Hippocampal formation (tissue), 2 donors: ENCODE results near the gene SLC34A1.
"Not testable (repeated sequence)": the region's sequence is repeated elsewhere in the genome, so short reads cannot be mapped to it uniquely, and the experiment has no call there.

Experiments
- DNase-seq, 2 donors: peaks; one replicate each; lab custom pipeline; 2025; lab: John Stamatoyannopoulos, UW

Gene SLC34A1

GRCh38 chr5:177384134-177384533, at the start of gene SLC34A1:
Gene SLC34A1 (plus strand): TSS chr5:177384434. CDS start chr5:177385742, 1,308 bp downstream.
- no peak for DNase-seq

GRCh38 chr5:177334781-177335700, 49.2 kb upstream of the SLC34A1 start:
- no peak for DNase-seq

- DNase-seq = no peak
Observed at GRCh38 chr5:177335701-177336065, 48.6 kb upstream of the SLC34A1 start.

GRCh38 chr5:177336112-177336511, 48.1 kb upstream of the SLC34A1 start:
- DNase-seq = no peak

- no peak for DNase-seq
Observed at GRCh38 chr5:177336603-177337494, 47.4 kb upstream of the SLC34A1 start.

GRCh38 chr5:177338251-177339106, 45.8 kb upstream of the SLC34A1 start:
- no peak for DNase-seq

- DNase-seq = no peak
Observed at GRCh38 chr5:177339107-177339638, 45.1 kb upstream of the SLC34A1 start.

- not testable (repeated sequence) for DNase-seq
Observed at GRCh38 chr5:177343000-177343399, 41.2 kb upstream of the SLC34A1 start.

GRCh38 chr5:177343777-177344176, 40.5 kb upstream of the SLC34A1 start:
- no peak for DNase-seq

- no peak for DNase-seq
Observed at GRCh38 chr5:177344891-177345290, 39.3 kb upstream of the SLC34A1 start.

- no peak for DNase-seq
Observed at GRCh38 chr5:177346820-177347219, 37.4 kb upstream of the SLC34A1 start.

GRCh38 chr5:177347699-177348098, 36.5 kb upstream of the SLC34A1 start:
- DNase-seq = no peak

- no peak for DNase-seq
Observed at GRCh38 chr5:177349362-177349647, 34.9 kb upstream of the SLC34A1 start.

- DNase-seq = no peak
Observed at GRCh38 chr5:177349762-177350161, 34.5 kb upstream of the SLC34A1 start.

GRCh38 chr5:177350776-177351391, 33.4 kb upstream of the SLC34A1 start:
- no peak for DNase-seq

- peak; percentile 90 to 94 for DNase-seq
Observed at GRCh38 chr5:177351392-177352329, 32.6 kb upstream of the SLC34A1 start, which contains the start of gene LMAN2. Gene LMAN2 (minus strand): TSS chr5:177351668. CDS start chr5:177351647, 21 bp downstream.

GRCh38 chr5:177353093-177353492, 31.1 kb upstream of the SLC34A1 start:
- no peak for DNase-seq

- DNase-seq = no peak
Observed at GRCh38 chr5:177354256-177354655, 30.0 kb upstream of the SLC34A1 start.

GRCh38 chr5:177354711-177355110, 29.5 kb upstream of the SLC34A1 start:
- DNase-seq = no peak
